ENCODE results near the gene CILP.

CILP gene

DNA sequence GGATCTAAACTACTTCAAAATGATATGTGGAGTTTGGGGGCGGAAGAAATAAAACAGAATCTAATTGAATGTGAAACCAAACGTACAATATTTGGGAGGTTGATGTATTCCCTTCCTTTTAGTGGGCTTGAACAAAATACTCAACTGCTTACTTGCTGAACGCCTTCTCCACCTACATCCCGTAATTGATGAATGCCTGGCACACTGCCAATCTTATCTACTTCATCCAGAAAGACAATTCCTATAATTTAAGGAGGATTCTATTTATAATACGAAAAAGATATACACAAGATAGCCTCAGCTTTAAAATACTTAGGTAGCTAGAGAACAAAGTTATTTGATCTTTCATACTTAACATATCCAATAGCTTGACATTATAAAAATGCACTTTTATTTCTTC, 54.6 kb downstream of the CILP start:
- Histone ChIP-seq H3K27ac (replicated peaks) (no peak overlapping the region), H3K4me3 (replicated peaks; ENCODE audit: insufficient read depth, low read length) (no peak overlapping the region), H3K27me3 (ENCODE audit: insufficient read depth, poor library complexity, severe bottlenecking) (no peaks in the 10 kb centered on the region)
- TF ChIP-seq, protein P1, sequence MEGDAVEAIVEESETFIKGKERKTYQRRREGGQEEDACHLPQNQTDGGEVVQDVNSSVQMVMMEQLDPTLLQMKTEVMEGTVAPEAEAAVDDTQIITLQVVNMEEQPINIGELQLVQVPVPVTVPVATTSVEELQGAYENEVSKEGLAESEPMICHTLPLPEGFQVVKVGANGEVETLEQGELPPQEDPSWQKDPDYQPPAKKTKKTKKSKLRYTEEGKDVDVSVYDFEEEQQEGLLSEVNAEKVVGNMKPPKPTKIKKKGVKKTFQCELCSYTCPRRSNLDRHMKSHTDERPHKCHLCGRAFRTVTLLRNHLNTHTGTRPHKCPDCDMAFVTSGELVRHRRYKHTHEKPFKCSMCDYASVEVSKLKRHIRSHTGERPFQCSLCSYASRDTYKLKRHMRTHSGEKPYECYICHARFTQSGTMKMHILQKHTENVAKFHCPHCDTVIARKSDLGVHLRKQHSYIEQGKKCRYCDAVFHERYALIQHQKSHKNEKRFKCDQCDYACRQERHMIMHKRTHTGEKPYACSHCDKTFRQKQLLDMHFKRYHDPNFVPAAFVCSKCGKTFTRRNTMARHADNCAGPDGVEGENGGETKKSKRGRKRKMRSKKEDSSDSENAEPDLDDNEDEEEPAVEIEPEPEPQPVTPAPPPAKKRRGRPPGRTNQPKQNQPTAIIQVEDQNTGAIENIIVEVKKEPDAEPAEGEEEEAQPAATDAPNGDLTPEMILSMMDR (IDR thresholded peaks at IDR 0.05; ENCODE audit: insufficient read depth, low read length) = no peak
- TF ChIP-seq GABPA (IDR thresholded peaks at IDR 0.05; ENCODE audit: low read depth) = no peak
- TF ChIP-seq, protein P2, sequence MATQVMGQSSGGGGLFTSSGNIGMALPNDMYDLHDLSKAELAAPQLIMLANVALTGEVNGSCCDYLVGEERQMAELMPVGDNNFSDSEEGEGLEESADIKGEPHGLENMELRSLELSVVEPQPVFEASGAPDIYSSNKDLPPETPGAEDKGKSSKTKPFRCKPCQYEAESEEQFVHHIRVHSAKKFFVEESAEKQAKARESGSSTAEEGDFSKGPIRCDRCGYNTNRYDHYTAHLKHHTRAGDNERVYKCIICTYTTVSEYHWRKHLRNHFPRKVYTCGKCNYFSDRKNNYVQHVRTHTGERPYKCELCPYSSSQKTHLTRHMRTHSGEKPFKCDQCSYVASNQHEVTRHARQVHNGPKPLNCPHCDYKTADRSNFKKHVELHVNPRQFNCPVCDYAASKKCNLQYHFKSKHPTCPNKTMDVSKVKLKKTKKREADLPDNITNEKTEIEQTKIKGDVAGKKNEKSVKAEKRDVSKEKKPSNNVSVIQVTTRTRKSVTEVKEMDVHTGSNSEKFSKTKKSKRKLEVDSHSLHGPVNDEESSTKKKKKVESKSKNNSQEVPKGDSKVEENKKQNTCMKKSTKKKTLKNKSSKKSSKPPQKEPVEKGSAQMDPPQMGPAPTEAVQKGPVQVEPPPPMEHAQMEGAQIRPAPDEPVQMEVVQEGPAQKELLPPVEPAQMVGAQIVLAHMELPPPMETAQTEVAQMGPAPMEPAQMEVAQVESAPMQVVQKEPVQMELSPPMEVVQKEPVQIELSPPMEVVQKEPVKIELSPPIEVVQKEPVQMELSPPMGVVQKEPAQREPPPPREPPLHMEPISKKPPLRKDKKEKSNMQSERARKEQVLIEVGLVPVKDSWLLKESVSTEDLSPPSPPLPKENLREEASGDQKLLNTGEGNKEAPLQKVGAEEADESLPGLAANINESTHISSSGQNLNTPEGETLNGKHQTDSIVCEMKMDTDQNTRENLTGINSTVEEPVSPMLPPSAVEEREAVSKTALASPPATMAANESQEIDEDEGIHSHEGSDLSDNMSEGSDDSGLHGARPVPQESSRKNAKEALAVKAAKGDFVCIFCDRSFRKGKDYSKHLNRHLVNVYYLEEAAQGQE (IDR thresholded peaks at IDR 0.05; ENCODE audit: insufficient replicate concordance, low read depth) = no peak
- TF ChIP-seq POLR2AphosphoS5 (IDR thresholded peaks at IDR 0.05; ENCODE audit: low read depth) = no peak
- no peak for TF ChIP-seq SPI1 (IDR thresholded peaks at IDR 0.05; ENCODE audit: borderline replicate concordance, low read depth)
- DNase-seq (ENCODE audit: low read depth in 1 of 2, low spot score in 1 of 2) = no peak

- no peak overlapping the region for H3K27ac ChIP-seq (replicated peaks)
- DNase-seq (ENCODE audit: low read depth in 1 of 2, low spot score in 1 of 2) = no peak
- no peak overlapping the region for H3K4me3 ChIP-seq (replicated peaks; ENCODE audit: insufficient read depth, low read length)
- TF ChIP-seq SPI1 (IDR thresholded peaks at IDR 0.05; ENCODE audit: borderline replicate concordance, low read depth) (no peak), GABPA (IDR thresholded peaks at IDR 0.05; ENCODE audit: low read depth) (no peak), POLR2AphosphoS5 (IDR thresholded peaks at IDR 0.05; ENCODE audit: low read depth) (no peak)
- TF ChIP-seq, protein P1 (IDR thresholded peaks at IDR 0.05; ENCODE audit: insufficient read depth, low read length) = no peak
- TF ChIP-seq, protein P2 (IDR thresholded peaks at IDR 0.05; ENCODE audit: insufficient replicate concordance, low read depth) = no peak
- H3K27me3 ChIP-seq (ENCODE audit: insufficient read depth, poor library complexity, severe bottlenecking) = no peaks in the 10 kb centered on the region
Observed at GRCh38 chr15:65154720-65155119, 56.6 kb downstream of the CILP start.

- no peak for DNase-seq (ENCODE audit: low read depth in 1 of 2, low spot score in 1 of 2)
- Histone ChIP-seq H3K4me3 (replicated peaks; ENCODE audit: insufficient read depth, low read length) (no peak overlapping the region), H3K27me3 (ENCODE audit: insufficient read depth, poor library complexity, severe bottlenecking) (no peaks in the 10 kb centered on the region), H3K27ac (replicated peaks) (no peak overlapping the region)
- no peak for TF ChIP-seq SPI1 (IDR thresholded peaks at IDR 0.05; ENCODE audit: borderline replicate concordance, low read depth)
- TF ChIP-seq, protein P2 (IDR thresholded peaks at IDR 0.05; ENCODE audit: insufficient replicate concordance, low read depth) = no peak
- no peak for TF ChIP-seq POLR2AphosphoS5 (IDR thresholded peaks at IDR 0.05; ENCODE audit: low read depth)
- TF ChIP-seq, protein P1 (IDR thresholded peaks at IDR 0.05; ENCODE audit: insufficient read depth, low read length) = no peak
- no peak for TF ChIP-seq GABPA (IDR thresholded peaks at IDR 0.05; ENCODE audit: low read depth)
Observed at GRCh38 chr15:65147902-65148301, 63.4 kb downstream of the CILP start.
